Body of pancreas (tissue), 4 donors: Measurements from ENCODE around the gene KRT20.

ENCODE experiments used
- POLR2A ChIP-seq, 3 donors: fragments of 450-650 bp; IDR thresholded peaks; one replicate each; pipeline ENCODE4 v1.6.1; 2016; ENCODE audit warnings: antibody characterized with exemption in 3 of 3, mild to moderate bottlenecking in 2 of 3
- TF ChIP-seq, protein P1 (sequence below), 7 experiments: fragments of 450-650 bp in 4 of 7; fragments of 200-600 bp in 3 of 7; sonication (generic) in 3 of 7; IDR thresholded peaks; one replicate each; pipeline ENCODE4 v1.5.1; 2016 to 2019; ENCODE audit warnings: antibody characterized with exemption in 7 of 7

DNA sequence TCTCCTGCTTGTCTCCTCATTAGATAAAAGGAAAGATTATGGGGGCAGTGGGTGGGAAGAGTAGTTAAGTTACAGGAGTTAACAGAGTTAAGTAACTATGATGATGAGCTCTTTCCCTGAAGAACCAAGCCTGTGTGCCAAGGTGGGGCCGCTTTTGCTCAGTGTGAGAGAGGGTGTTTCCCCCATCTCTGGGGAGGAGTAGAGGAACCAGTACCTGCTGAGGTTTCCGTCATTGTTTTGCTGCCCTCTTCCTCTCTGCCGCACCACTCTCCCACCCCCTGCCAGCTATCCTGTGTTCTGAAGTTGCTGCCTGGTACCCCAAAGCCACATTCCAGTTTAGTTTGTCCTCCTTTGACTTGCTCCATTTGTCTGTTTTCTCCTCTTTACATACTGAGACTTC lies 41.8 kb downstream of the KRT20 start:
- TF ChIP-seq, protein P1, sequence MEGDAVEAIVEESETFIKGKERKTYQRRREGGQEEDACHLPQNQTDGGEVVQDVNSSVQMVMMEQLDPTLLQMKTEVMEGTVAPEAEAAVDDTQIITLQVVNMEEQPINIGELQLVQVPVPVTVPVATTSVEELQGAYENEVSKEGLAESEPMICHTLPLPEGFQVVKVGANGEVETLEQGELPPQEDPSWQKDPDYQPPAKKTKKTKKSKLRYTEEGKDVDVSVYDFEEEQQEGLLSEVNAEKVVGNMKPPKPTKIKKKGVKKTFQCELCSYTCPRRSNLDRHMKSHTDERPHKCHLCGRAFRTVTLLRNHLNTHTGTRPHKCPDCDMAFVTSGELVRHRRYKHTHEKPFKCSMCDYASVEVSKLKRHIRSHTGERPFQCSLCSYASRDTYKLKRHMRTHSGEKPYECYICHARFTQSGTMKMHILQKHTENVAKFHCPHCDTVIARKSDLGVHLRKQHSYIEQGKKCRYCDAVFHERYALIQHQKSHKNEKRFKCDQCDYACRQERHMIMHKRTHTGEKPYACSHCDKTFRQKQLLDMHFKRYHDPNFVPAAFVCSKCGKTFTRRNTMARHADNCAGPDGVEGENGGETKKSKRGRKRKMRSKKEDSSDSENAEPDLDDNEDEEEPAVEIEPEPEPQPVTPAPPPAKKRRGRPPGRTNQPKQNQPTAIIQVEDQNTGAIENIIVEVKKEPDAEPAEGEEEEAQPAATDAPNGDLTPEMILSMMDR (IDR thresholded peaks at IDR 0.05) = no peak
- no peak for TF ChIP-seq POLR2A (IDR thresholded peaks at IDR 0.05)
